Lower leg skin (tissue), 3 donors: Measurements from ENCODE around the gene AOPEP.

Experiments used
- CTCF ChIP-seq, 3 donors: fragments of 450-650 bp; IDR thresholded peaks; one replicate each; pipeline ENCODE4 v1.5.1; 2016; ENCODE audit warnings: antibody characterized with exemption in 3 of 3, mild to moderate bottlenecking in 3 of 3, moderate library complexity in 2 of 3
- POLR2A ChIP-seq, 2 donors: fragments of 450-650 bp; IDR thresholded peaks; one replicate each; pipeline ENCODE4 v1.6.1; 2016 to 2017; ENCODE audit warnings: antibody characterized with exemption in 2 of 2, mild to moderate bottlenecking in 1 of 2, moderate library complexity in 1 of 2

- no peak for TF ChIP-seq POLR2A (IDR thresholded peaks at IDR 0.05)
- no peak for TF ChIP-seq CTCF (IDR thresholded peaks at IDR 0.05)
These were observed 66.0 kb downstream of the AOPEP start for GRCh38 chr9:94792511-94792910.
